ENCODE results near the gene SEPTIN3. TPM values are rescaled to one million over a fixed set of nuclear protein-coding genes. Genes with fewer than 3 reads are reported as not detected.

SEPTIN3 gene
- total and polyA plus RNA-seq, 4 donors: 0.05 to 0.68 (median 0.63) TPM; not detected in 1

GRCh38 chr22:41936894-41937169 lies 32.4 kb upstream of the SEPTIN3 start:
- Histone ChIP-seq H3K27me3 (ENCODE audit: control insufficient read depth in 1 of 2, insufficient read depth in 2 of 2, low read length in 1 of 2) (no peaks in the 10 kb centered on the region), H3K36me3 (ENCODE audit: control insufficient read depth in 1 of 2, insufficient read depth in 2 of 2, low read length in 1 of 2) (no peaks in the 10 kb centered on the region), H3K27ac (ENCODE audit: low read depth in 1 of 2, low read length in 2 of 2) (no peak overlapping the region), H3K4me3 (ENCODE audit: low read length in 2 of 2) (no peak overlapping the region), H3K4me1 (ENCODE audit: control insufficient read depth in 1 of 2, insufficient read depth in 2 of 2, low read length in 2 of 2) (no peaks in the 10 kb centered on the region), H3K9me3 (ENCODE audit: control insufficient read depth, low read length) (no peaks in the 10 kb centered on the region)
- 94 to 95% methylated on average over 2 of the region's 2 CpGs for WGBS, 2 donors
- DNase-seq: no peak
- intact Hi-C loops (cut with DNase I): no loop called here
- no peak for ATAC-seq (ENCODE audit: low FRiP score)

- DNase-seq: peak in 1 of 2 donors; percentile 61
Observed at GRCh38 chr22:41939981-41940831, 29.0 kb upstream of the SEPTIN3 start.

DNA sequence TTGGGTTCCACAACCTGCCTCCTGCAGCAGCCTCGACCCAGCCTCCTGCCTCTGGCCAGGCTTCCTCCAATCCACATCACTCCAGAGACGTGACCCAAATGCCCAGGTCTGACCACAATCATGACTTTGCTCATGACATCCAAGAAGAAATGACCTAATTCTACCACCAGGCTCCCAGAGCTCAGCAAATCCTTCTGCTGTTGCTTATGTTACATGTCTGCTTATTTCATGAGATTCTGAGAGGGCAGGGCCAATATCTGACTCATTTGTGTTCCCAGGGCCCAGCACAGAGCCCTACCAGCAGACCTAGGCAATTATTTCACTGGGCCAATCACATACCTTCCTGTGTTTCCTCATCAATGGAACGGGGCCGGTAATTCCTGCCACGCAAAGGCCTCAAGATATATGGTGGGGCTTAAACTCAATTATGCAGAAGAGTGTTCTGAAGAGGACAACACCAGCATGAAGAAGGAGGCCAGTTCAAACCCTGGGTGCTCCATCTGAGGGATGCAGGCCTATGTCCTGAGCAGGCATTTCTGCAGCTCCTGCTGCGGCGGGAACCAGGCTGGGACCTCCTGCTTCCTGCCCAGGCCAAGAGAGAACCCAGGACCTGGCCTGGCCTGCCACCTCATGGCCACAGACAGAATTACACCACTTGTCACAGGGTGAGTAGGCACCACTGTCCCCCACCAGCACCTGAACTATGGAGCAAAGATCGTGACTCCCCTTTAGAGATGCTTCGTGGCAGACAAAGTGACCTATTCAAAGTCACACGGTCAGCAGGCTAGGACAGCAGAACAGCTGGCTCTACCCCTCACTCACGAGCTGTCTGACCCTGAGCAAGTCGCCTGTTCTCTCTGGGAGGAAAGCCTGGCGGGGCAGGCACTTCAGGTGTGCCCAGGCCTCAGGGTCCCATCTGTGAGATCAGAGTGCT lies 28.1 kb upstream of the SEPTIN3 start:
- Histone ChIP-seq H3K27ac (ENCODE audit: low read depth in 1 of 2, low read length in 2 of 2) (no peak overlapping the region), H3K9me3 (ENCODE audit: control insufficient read depth, low read length) (no peaks in the 10 kb centered on the region), H3K4me3 (ENCODE audit: low read length in 2 of 2) (no peak overlapping the region), H3K27me3 (ENCODE audit: control insufficient read depth in 1 of 2, insufficient read depth in 2 of 2, low read length in 1 of 2) (no peaks in the 10 kb centered on the region), H3K36me3 (ENCODE audit: control insufficient read depth in 1 of 2, insufficient read depth in 2 of 2, low read length in 1 of 2) (no peaks in the 10 kb centered on the region), H3K4me1 (ENCODE audit: control insufficient read depth in 1 of 2, insufficient read depth in 2 of 2, low read length in 2 of 2) (no peaks in the 10 kb centered on the region)
- WGBS, 2 donors: 38% methylated on average over 13 of the region's 13 CpGs
- DNase-seq (peak; percentile 90 to 92), ATAC-seq (ENCODE audit: low FRiP score) (peak; percentile 92)
- intact Hi-C loops (cut with DNase I): loop anchor here (2.0 to 5.0 kb wide), 4 partner anchors 119 to 244 kb away; no protein-coding TSS in a partner anchor

More at GRCh38 chr22:41939981-41940831, 29.0 kb upstream of the SEPTIN3 start:
- Histone ChIP-seq H3K27me3 (ENCODE audit: control insufficient read depth in 1 of 2, insufficient read depth in 2 of 2, low read length in 1 of 2) (no peaks in the 10 kb centered on the region), H3K4me1 (ENCODE audit: control insufficient read depth in 1 of 2, insufficient read depth in 2 of 2, low read length in 2 of 2) (no peaks in the 10 kb centered on the region), H3K9me3 (ENCODE audit: control insufficient read depth, low read length) (no peaks in the 10 kb centered on the region), H3K36me3 (ENCODE audit: control insufficient read depth in 1 of 2, insufficient read depth in 2 of 2, low read length in 1 of 2) (no peaks in the 10 kb centered on the region), H3K4me3 (ENCODE audit: low read length in 2 of 2) (no peak overlapping the region), H3K27ac (ENCODE audit: low read depth in 1 of 2, low read length in 2 of 2) (no peak overlapping the region)
- intact Hi-C loops (cut with DNase I): loop anchor here (2.0 to 5.0 kb wide), 4 partner anchors 118 to 243 kb away; no protein-coding TSS in a partner anchor
- ATAC-seq (ENCODE audit: low FRiP score): no peak
- WGBS, 2 donors: 87 to 88% methylated on average over 13 of the region's 13 CpGs

DNA sequence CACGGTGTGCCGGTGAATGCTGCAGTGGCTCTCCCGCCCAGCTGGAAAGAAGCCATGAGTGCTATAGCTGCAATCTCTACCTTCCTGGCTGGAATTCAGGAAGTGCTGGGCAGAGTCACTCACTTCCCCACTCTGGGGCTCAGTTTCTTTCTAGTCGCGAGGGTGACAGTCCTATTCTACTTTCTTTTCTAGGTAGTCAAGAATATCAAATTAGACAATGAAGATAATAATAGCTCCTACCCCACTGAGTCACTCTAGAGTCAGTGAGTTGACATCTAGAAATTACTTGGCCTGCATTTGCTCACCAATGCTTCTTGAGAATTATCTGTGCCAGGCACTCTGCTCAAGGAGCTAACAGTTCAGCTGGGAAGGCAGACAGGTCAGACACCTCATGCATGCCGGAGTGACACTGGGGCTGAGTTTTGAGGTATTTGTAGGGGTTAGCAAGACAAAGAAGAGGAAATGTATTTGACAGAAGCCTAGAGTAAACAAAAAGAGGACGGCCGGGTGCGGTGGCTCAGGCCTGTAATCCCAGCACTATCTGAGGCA lies 25.5 kb upstream of the SEPTIN3 start:
- WGBS, 2 donors: 77 to 78% methylated on average over 9 of the region's 9 CpGs
- H3K4me3 ChIP-seq (ENCODE audit: low read length in 2 of 2): no peak overlapping the region
- H3K9me3 ChIP-seq (ENCODE audit: control insufficient read depth, low read length): no peaks in the 10 kb centered on the region
- intact Hi-C loops (cut with DNase I): loop anchor here (5.0 kb wide), 1 partner anchor 121 kb away; no protein-coding TSS in a partner anchor
- H3K4me1 ChIP-seq (ENCODE audit: control insufficient read depth in 1 of 2, insufficient read depth in 2 of 2, low read length in 2 of 2): no peaks in the 10 kb centered on the region
- no peaks in the 10 kb centered on the region for H3K27me3 ChIP-seq (ENCODE audit: control insufficient read depth in 1 of 2, insufficient read depth in 2 of 2, low read length in 1 of 2)
- H3K27ac ChIP-seq (ENCODE audit: low read depth in 1 of 2, low read length in 2 of 2): no peak overlapping the region
- ATAC-seq (ENCODE audit: low FRiP score) (no peak), DNase-seq (no peak)
- no peaks in the 10 kb centered on the region for H3K36me3 ChIP-seq (ENCODE audit: control insufficient read depth in 1 of 2, insufficient read depth in 2 of 2, low read length in 1 of 2)

- Histone ChIP-seq H3K27me3 (ENCODE audit: control insufficient read depth in 1 of 2, insufficient read depth in 2 of 2, low read length in 1 of 2) (no peaks in the 10 kb centered on the region), H3K36me3 (ENCODE audit: control insufficient read depth in 1 of 2, insufficient read depth in 2 of 2, low read length in 1 of 2) (no peaks in the 10 kb centered on the region), H3K4me3 (ENCODE audit: low read length in 2 of 2) (peak within 1 kb of the TSS; percentile 11 to 16), H3K27ac (ENCODE audit: low read depth in 1 of 2, low read length in 2 of 2) (no peak within 1 kb of the TSS), H3K4me1 (ENCODE audit: control insufficient read depth in 1 of 2, insufficient read depth in 2 of 2, low read length in 2 of 2) (no peaks in the 10 kb centered on the region), H3K9me3 (ENCODE audit: control insufficient read depth, low read length) (no peaks in the 10 kb centered on the region)
- intact Hi-C loops (cut with DNase I): no loop called here
- 1 to 2% methylated on average over 50 to 56 of the region's 56 CpGs for WGBS, 2 donors
- DNase-seq (peak; percentile 93 to 97), ATAC-seq (ENCODE audit: low FRiP score) (peak; percentile 96)
Observed at GRCh38 chr22:41946629-41947423, 22.4 kb upstream of the SEPTIN3 start, which contains the start of gene CENPM. TSS of gene CENPM (minus strand) at chr22:41947152. CDS start at chr22:41947076, 76 bp downstream.

DNA sequence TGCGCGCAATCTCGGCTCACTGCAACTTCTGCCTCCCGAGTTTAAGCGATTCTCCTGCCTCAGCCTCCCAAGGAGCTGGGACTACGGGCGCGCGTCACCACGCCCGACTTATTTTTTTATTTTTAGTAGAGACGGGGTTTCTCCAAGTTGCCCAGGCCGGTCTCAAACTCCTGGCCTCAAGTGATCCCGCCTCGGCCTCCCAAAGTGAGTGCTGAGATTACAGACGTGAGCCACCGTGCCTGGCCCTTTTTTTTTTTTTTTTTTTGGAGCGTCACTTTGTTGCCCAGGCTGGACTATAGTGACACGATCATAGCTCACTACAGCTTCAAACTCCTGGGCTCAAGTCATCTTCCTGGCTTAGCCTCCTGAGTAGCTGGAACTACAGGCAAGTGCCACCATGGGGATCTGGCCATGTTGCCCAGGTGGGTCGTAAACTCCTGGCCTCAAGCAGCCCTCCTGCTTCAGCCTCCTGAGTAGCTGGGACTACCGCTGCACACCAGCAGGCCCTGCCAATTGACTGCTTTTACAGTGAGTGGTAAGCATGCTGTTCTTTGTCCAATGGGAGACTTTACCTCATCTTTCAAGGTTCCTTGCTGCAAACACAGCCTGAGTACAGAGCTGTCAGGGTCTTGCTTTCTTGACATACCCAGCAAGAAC lies 21.7 kb upstream of the SEPTIN3 start:
- WGBS, 2 donors: 69 to 70% methylated on average over 20 to 21 of the region's 21 CpGs
- Histone ChIP-seq H3K9me3 (ENCODE audit: control insufficient read depth, low read length) (no peaks in the 10 kb centered on the region), H3K36me3 (ENCODE audit: control insufficient read depth in 1 of 2, insufficient read depth in 2 of 2, low read length in 1 of 2) (no peaks in the 10 kb centered on the region), H3K4me3 (ENCODE audit: low read length in 2 of 2) (no peak overlapping the region), H3K27ac (ENCODE audit: low read depth in 1 of 2, low read length in 2 of 2) (no peak overlapping the region), H3K27me3 (ENCODE audit: control insufficient read depth in 1 of 2, insufficient read depth in 2 of 2, low read length in 1 of 2) (no peaks in the 10 kb centered on the region), H3K4me1 (ENCODE audit: control insufficient read depth in 1 of 2, insufficient read depth in 2 of 2, low read length in 2 of 2) (no peaks in the 10 kb centered on the region)
- intact Hi-C loops (cut with DNase I): no loop called here
- ATAC-seq (ENCODE audit: low FRiP score) (no peak), DNase-seq (no peak)

GRCh38 chr22:41948142-41948541 lies 21.1 kb upstream of the SEPTIN3 start:
- Histone ChIP-seq H3K36me3 (ENCODE audit: control insufficient read depth in 1 of 2, insufficient read depth in 2 of 2, low read length in 1 of 2) (no peaks in the 10 kb centered on the region), H3K27me3 (ENCODE audit: control insufficient read depth in 1 of 2, insufficient read depth in 2 of 2, low read length in 1 of 2) (no peaks in the 10 kb centered on the region), H3K4me1 (ENCODE audit: control insufficient read depth in 1 of 2, insufficient read depth in 2 of 2, low read length in 2 of 2) (no peaks in the 10 kb centered on the region), H3K27ac (ENCODE audit: low read depth in 1 of 2, low read length in 2 of 2) (no peak overlapping the region), H3K4me3 (ENCODE audit: low read length in 2 of 2) (no peak overlapping the region), H3K9me3 (ENCODE audit: control insufficient read depth, low read length) (no peaks in the 10 kb centered on the region)
- 88 to 91% methylated on average over 2 of the region's 2 CpGs for WGBS, 2 donors
- intact Hi-C loops (cut with DNase I): no loop called here
- DNase-seq: no peak
- no peak for ATAC-seq (ENCODE audit: low FRiP score)

Measured in aorta (tissue), 5 donors.